GM18519 (cell line): ENCODE results near the gene TOGARAM1.
"Not testable (repeated sequence)": the region's sequence is repeated elsewhere in the genome, so short reads cannot be mapped to it uniquely, and the experiment has no call there.

ENCODE experiments used
- ATAC-seq: cut with Tn5 transposase; IDR thresholded peaks from one replicate; pipeline ENCODE4 v1.9.1; 2021; ENCODE audit warnings: mild to moderate bottlenecking, moderate library complexity; ENCODE audit not compliant: unreplicated experiment, low FRiP score

Gene TOGARAM1

DNA sequence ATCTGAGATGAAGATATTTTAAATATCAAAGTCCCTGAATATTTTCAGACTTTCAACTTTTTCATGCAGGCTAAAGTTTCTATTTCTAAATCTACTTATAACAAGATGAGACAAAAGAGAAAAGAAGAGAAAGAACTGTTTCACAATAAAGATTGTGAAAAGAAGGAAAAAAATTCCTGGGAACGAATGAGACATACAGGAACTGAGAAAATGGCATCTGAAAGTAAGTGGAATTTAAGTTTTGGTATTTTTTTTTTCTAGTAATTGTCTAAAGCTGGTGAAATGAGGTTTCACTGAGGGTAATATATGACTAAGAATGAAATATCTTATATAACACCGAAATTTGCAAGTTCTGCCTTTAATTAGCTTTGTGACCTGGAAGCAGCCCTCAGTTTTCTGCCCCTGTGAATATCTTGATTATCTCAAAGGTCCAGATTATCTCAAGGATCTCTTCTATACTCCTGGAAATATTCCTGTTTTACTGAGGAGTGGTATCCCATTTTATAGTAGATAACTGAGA lies 66.2 kb downstream of the TOGARAM1 start:
- peak; percentile 65 for ATAC-seq

- no peak for ATAC-seq
These were observed 72.7 kb downstream of the TOGARAM1 start for GRCh38 chr14:45034730-45035129.

DNA sequence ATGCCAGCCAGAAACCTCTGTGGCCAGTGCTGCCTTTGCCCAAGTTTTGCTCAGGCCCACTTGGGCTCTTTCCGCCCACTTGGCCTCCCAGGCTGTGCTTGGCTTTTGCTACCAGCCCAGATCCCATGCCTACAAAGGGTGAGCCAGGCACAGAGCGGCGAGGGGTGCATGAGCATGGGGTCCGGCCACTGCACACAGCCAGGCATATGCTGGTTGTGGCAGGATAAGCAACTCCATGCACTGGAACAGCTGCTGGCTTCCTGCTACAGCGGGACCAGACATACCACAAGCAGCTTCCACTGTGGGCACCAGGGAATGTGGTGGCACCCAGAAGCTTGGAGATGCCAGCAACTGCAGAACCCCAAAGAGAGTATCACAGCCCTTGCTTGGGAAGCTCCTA lies 76.3 kb downstream of the TOGARAM1 start:
- no peak for ATAC-seq

GRCh38 chr14:45038865-45039264 lies 76.9 kb downstream of the TOGARAM1 start:
- ATAC-seq, result no peak

DNA sequence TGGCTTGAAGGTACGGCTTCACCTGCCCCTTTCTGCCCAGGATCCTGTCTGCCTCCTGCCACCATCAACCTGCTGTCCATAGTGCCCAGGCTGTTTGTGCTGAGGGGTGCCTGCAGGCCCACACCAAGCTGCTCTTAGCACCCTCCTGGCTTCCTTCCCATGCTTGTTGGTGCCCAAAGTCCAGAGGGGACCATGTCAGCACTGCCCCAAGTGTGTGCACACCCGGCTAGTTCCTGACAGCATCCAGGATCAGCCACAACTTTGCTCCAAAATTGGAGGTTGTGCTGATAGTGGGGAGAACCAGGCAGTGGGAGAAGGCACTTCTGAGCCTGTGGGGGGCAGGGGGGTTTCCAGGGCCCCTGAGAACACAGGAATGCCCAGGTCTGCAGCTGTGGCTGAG lies 77.4 kb downstream of the TOGARAM1 start:
- ATAC-seq, result no peak

DNA sequence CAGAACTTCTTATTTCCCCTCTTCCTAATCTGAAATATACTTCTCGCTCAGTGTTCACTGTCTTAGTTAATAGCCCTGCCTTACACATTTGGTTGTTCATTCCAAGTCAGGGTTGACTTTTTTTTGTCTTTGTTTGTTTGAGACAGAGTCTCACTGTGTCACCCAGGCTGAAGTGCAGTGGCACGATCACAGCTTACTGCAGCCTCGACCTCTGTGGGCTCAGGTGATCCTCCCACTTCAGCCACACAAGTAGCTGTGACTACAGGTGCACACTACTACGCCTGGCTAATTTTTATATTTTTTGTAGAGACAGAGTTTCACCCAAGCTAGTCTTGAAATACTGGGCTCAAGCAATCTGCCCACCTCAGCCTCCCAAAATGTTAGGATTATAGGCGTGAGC lies 79.7 kb downstream of the TOGARAM1 start:
- ATAC-seq, result no peak

DNA sequence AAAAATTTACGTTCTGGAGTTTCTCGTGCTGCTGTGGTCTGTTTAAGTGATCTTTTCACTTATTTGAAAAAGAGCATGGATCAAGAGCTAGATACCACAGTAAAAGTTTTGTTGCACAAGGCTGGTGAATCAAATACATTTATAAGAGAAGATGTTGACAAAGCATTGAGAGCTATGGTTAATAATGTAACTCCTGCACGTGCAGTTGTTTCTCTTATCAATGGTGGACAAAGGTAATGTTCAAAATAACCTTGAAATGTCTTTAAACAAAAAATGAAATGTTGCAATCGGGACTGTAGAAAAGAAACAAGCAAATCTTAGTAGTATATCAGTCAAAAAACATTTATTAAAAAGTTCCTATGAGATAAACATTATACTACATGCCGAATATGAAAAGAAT lies 82.6 kb downstream of the TOGARAM1 start:
- no peak for ATAC-seq

- no peak for ATAC-seq
These were observed 86.4 kb downstream of the TOGARAM1 start for GRCh38 chr14:45048385-45048784.

- no peak for ATAC-seq
These were observed 89.2 kb downstream of the TOGARAM1 start for GRCh38 chr14:45051180-45051579.

DNA sequence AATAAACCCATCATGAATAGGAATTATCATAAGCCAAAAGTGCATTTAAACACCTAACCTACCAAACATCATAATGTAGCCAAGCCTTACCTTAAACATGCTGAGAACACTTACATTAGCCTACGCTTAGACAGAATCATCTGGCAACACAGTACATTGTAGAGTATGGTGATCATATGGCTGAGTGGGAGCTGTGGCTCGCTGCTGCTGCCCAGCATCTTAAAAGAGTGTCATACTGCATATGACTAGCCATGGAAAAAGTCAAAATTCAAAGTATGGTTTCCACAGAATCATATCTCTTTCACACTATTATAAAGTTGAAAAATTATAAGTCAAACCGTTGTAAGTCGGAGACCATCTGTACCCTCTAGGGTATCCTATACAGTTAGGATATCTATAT lies 89.9 kb downstream of the TOGARAM1 start:
- no peak for ATAC-seq

DNA sequence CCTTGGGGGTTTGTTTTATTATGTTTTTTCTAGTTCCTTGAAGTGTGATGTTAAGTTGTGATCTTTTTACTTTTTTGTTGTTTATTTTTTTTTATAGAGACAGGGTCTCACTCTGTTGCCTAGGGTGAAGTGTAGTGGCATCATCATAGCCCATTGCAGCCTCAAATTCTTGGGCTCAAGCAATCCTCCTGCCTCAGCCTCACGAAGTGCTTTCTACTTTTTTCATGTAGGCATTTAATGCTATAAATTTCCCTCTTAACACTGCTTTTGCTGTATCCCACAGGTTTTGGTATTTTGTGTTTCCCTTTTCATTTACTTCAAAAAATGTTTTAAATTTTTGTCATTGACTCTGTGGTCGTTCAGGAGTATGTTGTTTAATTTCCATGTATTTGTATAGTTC lies 95.4 kb downstream of the TOGARAM1 start:
- no peak for ATAC-seq

DNA sequence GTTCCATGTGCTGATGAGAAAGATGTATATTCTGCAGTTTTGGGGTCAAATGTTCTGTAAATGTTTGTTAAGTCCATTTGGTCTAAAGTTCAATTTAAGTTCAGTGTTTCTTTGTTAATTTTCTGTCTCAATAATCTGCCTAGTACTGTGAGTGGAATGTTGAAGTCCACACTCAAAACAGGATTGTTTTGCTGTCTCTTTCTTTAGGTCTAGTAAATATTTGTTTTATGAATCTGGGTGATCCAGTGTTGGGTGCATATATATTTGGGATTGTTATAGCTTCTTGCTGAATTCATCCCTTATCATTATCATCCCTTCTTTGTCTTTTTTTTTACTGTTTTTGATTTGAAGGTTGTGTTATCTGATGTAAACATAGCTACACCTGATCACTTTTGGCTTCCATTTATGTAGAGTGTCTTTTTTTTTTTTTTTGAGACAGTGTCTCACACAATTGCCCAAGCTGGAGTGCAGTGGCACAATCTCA lies 95.9 kb downstream of the TOGARAM1 start:
- ATAC-seq, result no peak

GRCh38 chr14:45060551-45060950 lies 98.6 kb downstream of the TOGARAM1 start:
- no peak for ATAC-seq

DNA sequence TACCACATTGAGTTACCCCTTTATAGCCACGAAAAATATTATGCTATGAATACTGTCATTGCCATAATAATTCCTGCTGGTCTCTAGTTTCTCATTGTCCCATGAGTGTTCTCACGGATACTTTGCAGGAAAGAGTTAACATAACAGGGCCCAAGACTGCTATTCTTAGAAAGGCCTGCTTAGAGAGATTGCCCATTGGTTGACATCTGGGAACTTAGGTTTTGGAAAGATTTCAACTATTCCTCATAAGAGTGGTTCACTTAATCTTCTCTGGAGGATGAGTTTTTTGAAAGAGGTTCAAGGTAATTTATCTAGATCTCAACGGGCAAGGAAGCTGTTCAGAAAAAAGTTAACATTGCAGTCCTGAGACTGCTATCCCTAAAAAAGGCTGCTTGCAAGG lies 103.5 kb downstream of the TOGARAM1 start:
- no peak for ATAC-seq

DNA sequence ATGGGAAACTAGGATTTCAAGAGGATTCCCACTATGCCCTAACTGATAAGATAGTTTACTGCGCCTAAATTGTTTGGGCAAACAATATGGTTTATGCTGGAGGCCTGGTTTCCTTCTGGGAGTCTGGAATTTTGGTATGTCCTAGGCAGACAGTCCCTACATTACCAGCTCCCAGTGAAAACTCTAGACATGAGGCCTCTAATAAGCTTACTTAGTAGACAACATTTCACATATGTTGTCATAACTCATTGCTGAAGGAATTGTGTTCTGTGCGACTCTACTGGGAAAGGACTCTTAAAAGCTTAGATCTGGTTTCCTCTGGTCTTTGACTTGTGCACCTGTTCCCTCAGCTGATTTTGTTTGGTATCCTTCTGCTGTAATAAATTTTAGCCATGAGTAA lies 104.0 kb downstream of the TOGARAM1 start:
- no peak for ATAC-seq

DNA sequence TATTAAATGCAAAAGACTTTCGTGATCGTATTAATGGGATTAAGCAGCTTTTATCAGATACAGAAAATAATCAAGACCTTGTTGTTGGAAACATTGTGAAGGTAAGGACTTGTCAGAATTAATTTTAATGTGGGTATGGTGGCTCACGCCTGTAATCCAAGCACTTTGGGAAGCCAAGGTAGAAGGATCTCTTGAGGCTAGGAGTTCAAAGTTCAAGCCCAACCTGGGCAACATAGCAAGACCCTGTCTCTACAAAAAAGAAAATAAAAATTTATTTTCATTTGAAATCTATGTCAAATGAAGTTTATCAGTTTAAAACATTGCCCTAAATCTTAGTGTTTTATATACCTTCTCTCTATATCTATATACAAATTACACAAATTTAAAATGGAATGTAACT lies 104.7 kb downstream of the TOGARAM1 start:
- no peak for ATAC-seq

GRCh38 chr14:45068396-45068795 lies 106.4 kb downstream of the TOGARAM1 start:
- no peak for ATAC-seq

DNA sequence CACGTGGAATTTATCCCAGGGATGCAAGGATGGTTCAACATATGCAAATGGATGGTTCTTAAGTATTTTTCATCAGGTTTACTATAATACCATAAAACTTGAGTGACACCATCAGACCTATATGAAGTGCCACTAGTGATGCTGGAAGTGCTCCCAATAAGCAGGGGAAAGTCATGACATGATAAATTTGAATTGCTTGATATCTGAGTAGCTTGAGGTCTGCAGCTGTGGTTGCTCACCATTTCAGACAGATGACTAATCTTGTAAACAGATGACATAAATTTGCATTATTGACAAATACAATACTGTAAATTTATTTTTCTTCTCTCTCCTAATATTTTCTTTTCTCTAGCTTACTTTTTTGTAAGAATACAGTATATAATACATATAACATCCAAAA lies 108.2 kb downstream of the TOGARAM1 start:
- no peak for ATAC-seq

- no peak for ATAC-seq
These were observed 110.1 kb downstream of the TOGARAM1 start for GRCh38 chr14:45072126-45072525.

DNA sequence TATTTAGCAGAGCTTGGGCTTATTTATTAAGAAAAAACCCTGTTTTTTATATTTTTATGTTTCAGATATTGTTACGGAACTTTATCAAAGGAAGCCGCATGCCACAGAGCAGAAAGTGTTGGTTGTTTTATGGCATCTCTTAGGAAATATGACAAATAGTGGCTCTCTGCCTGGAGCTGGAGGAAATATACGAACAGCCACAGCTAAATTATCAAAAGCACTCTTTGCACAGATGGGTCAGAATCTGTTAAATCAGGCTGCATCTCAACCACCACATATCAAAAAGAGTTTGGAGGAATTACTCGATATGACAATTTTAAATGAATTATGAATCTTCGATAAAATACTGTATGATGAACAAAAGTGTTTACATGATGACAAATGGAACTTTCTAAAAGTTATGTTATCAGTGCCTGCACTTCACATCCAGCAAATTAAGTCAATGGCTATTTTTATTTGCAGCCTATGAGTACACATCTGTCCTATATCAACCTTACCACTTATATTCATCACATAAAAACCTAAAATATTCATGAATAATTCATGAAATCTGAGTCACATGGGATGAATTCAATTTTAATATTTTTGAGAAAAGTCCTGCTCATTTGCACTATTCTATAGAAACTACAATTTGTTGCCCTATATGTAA lies 111.4 kb downstream of the TOGARAM1 start:
- ATAC-seq, result no peak

- ATAC-seq, result no peak
These were observed 116.3 kb downstream of the TOGARAM1 start for GRCh38 chr14:45078323-45078722.

DNA sequence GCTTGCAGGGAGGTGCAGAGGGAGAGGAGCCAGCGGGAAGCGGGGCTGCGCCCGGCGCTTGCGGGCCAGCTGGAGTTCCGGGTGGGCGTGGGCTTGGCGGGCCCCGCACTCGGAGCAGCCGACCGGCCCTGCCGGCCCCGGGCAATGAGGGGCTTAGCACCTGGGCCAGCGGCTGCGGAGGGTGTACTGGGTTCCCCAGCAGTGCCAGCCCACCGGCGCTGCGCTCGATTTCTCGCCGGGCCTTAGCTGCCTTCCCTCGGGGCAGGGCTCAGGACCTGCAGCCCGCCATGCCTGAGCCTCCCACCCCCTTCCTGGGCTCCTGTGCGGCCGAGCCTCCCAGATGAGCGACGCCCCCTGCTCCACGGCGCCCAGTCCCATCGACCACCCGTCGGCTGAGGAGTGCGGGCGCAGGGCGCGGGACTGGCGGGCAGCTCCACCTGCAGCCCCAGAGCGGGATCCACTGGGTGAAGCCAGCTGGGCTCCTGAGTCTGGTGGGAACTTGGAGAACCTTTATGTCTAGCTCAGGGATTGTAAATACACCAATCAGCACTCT lies 118.5 kb downstream of the TOGARAM1 start:
- not testable (repeated sequence) for ATAC-seq
